ENCODE results near the gene HES1.

HES1 gene

GRCh38 chr3:194112120-194113106, 23.5 kb upstream of the HES1 start:
- no peak overlapping the region for H3K4me3 ChIP-seq (ENCODE audit: low read depth in 1 of 2, low read length in 2 of 2)
- H3K4me1 ChIP-seq (ENCODE audit: control insufficient read depth in 1 of 2, insufficient read depth in 2 of 2, low read length in 2 of 2), result peaks cover 23 to 24% of the 10 kb centered on the region in 2 donors
- no peak overlapping the region for H3K27ac ChIP-seq (ENCODE audit: low read depth, low read length)
- H3K9me3 ChIP-seq (ENCODE audit: control insufficient read depth in 1 of 2, low read length in 2 of 2), result no peaks in the 10 kb centered on the region
- no peaks in the 10 kb centered on the region for H3K27me3 ChIP-seq (ENCODE audit: control insufficient read depth in 1 of 2, insufficient read depth in 2 of 2, low read length in 2 of 2)
- H3K9ac ChIP-seq (ENCODE audit: low read depth in 1 of 2, low read length in 2 of 2), result no peak overlapping the region
- H3K36me3 ChIP-seq (ENCODE audit: control insufficient read depth in 1 of 2, insufficient read depth in 2 of 2, low read length in 2 of 2), result no peaks in the 10 kb centered on the region

GRCh38 chr3:194114123-194114522, 21.8 kb upstream of the HES1 start:
- H3K9ac ChIP-seq (ENCODE audit: low read depth in 1 of 2, low read length in 2 of 2), result no peak overlapping the region

GRCh38 chr3:194117104-194117845, 18.7 kb upstream of the HES1 start:
- Histone ChIP-seq H3K36me3 (ENCODE audit: control insufficient read depth in 1 of 2, insufficient read depth in 2 of 2, low read length in 2 of 2) (no peaks in the 10 kb centered on the region), H3K4me1 (ENCODE audit: control insufficient read depth in 1 of 2, insufficient read depth in 2 of 2, low read length in 2 of 2) (peaks cover 22 to 29% of the 10 kb centered on the region in 2 donors), H3K9me3 (ENCODE audit: control insufficient read depth in 1 of 2, low read length in 2 of 2) (no peaks in the 10 kb centered on the region), H3K4me3 (ENCODE audit: low read depth in 1 of 2, low read length in 2 of 2) (no peak overlapping the region), H3K9ac (ENCODE audit: low read depth in 1 of 2, low read length in 2 of 2) (no peak overlapping the region), H3K27me3 (ENCODE audit: control insufficient read depth in 1 of 2, insufficient read depth in 2 of 2, low read length in 2 of 2) (no peaks in the 10 kb centered on the region), H3K27ac (ENCODE audit: low read depth, low read length) (no peak overlapping the region)

More at GRCh38 chr3:194114123-194114522, 21.8 kb upstream of the HES1 start:
- no peak overlapping the region for H3K4me3 ChIP-seq (ENCODE audit: low read depth in 1 of 2, low read length in 2 of 2)
- H3K4me1 ChIP-seq (ENCODE audit: control insufficient read depth in 1 of 2, insufficient read depth in 2 of 2, low read length in 2 of 2), result peaks cover 24 to 28% of the 10 kb centered on the region in 2 donors
- no peaks in the 10 kb centered on the region for H3K36me3 ChIP-seq (ENCODE audit: control insufficient read depth in 1 of 2, insufficient read depth in 2 of 2, low read length in 2 of 2)
- H3K27ac ChIP-seq (ENCODE audit: low read depth, low read length), result no peak overlapping the region
- no peaks in the 10 kb centered on the region for H3K27me3 ChIP-seq (ENCODE audit: control insufficient read depth in 1 of 2, insufficient read depth in 2 of 2, low read length in 2 of 2)
- H3K9me3 ChIP-seq (ENCODE audit: control insufficient read depth in 1 of 2, low read length in 2 of 2), result no peaks in the 10 kb centered on the region

GRCh38 chr3:194118920-194119319, 17.0 kb upstream of the HES1 start:
- Histone ChIP-seq H3K27me3 (ENCODE audit: control insufficient read depth in 1 of 2, insufficient read depth in 2 of 2, low read length in 2 of 2) (no peaks in the 10 kb centered on the region), H3K27ac (ENCODE audit: low read depth, low read length) (no peak overlapping the region), H3K4me1 (ENCODE audit: control insufficient read depth in 1 of 2, insufficient read depth in 2 of 2, low read length in 2 of 2) (peaks cover 26 to 38% of the 10 kb centered on the region in 2 donors), H3K36me3 (ENCODE audit: control insufficient read depth in 1 of 2, insufficient read depth in 2 of 2, low read length in 2 of 2) (no peaks in the 10 kb centered on the region), H3K9ac (ENCODE audit: low read depth in 1 of 2, low read length in 2 of 2) (no peak overlapping the region), H3K4me3 (ENCODE audit: low read depth in 1 of 2, low read length in 2 of 2) (no peak overlapping the region), H3K9me3 (ENCODE audit: control insufficient read depth in 1 of 2, low read length in 2 of 2) (no peaks in the 10 kb centered on the region)

GRCh38 chr3:194119831-194120590, 15.9 kb upstream of the HES1 start:
- H3K36me3 ChIP-seq (ENCODE audit: control insufficient read depth in 1 of 2, insufficient read depth in 2 of 2, low read length in 2 of 2), result no peaks in the 10 kb centered on the region
- H3K9ac ChIP-seq (ENCODE audit: low read depth in 1 of 2, low read length in 2 of 2), result no peak overlapping the region
- no peaks in the 10 kb centered on the region for H3K27me3 ChIP-seq (ENCODE audit: control insufficient read depth in 1 of 2, insufficient read depth in 2 of 2, low read length in 2 of 2)
- peaks cover 32 to 43% of the 10 kb centered on the region in 2 donors for H3K4me1 ChIP-seq (ENCODE audit: control insufficient read depth in 1 of 2, insufficient read depth in 2 of 2, low read length in 2 of 2)
- H3K27ac ChIP-seq (ENCODE audit: low read depth, low read length), result no peak overlapping the region
- no peak overlapping the region for H3K4me3 ChIP-seq (ENCODE audit: low read depth in 1 of 2, low read length in 2 of 2)
- no peaks in the 10 kb centered on the region for H3K9me3 ChIP-seq (ENCODE audit: control insufficient read depth in 1 of 2, low read length in 2 of 2)

GRCh38 chr3:194120789-194121770, 14.9 kb upstream of the HES1 start:
- Histone ChIP-seq H3K27me3 (ENCODE audit: control insufficient read depth in 1 of 2, insufficient read depth in 2 of 2, low read length in 2 of 2) (no peaks in the 10 kb centered on the region), H3K9ac (ENCODE audit: low read depth in 1 of 2, low read length in 2 of 2) (no peak overlapping the region), H3K4me1 (ENCODE audit: control insufficient read depth in 1 of 2, insufficient read depth in 2 of 2, low read length in 2 of 2) (peaks cover 40 to 51% of the 10 kb centered on the region in 2 donors), H3K27ac (ENCODE audit: low read depth, low read length) (no peak overlapping the region), H3K36me3 (ENCODE audit: control insufficient read depth in 1 of 2, insufficient read depth in 2 of 2, low read length in 2 of 2) (no peaks in the 10 kb centered on the region), H3K4me3 (ENCODE audit: low read depth in 1 of 2, low read length in 2 of 2) (no peak overlapping the region), H3K9me3 (ENCODE audit: control insufficient read depth in 1 of 2, low read length in 2 of 2) (no peaks in the 10 kb centered on the region)

- no peaks in the 10 kb centered on the region for H3K9me3 ChIP-seq (ENCODE audit: control insufficient read depth in 1 of 2, low read length in 2 of 2)
Observed at GRCh38 chr3:194121891-194122631, 13.9 kb upstream of the HES1 start.

GRCh38 chr3:194123726-194124125, 12.2 kb upstream of the HES1 start:
- Histone ChIP-seq H3K9ac (ENCODE audit: low read depth in 1 of 2, low read length in 2 of 2) (peak overlapping the region; percentile 9 to 21), H3K4me3 (ENCODE audit: low read depth in 1 of 2, low read length in 2 of 2) (peak overlapping the region in 1 of 2 donors; percentile 20), H3K9me3 (ENCODE audit: control insufficient read depth in 1 of 2, low read length in 2 of 2) (no peaks in the 10 kb centered on the region), H3K4me1 (ENCODE audit: control insufficient read depth in 1 of 2, insufficient read depth in 2 of 2, low read length in 2 of 2) (peaks cover 26 to 40% of the 10 kb centered on the region in 2 donors), H3K27me3 (ENCODE audit: control insufficient read depth in 1 of 2, insufficient read depth in 2 of 2, low read length in 2 of 2) (no peaks in the 10 kb centered on the region), H3K27ac (ENCODE audit: low read depth, low read length) (no peak overlapping the region), H3K36me3 (ENCODE audit: control insufficient read depth in 1 of 2, insufficient read depth in 2 of 2, low read length in 2 of 2) (no peaks in the 10 kb centered on the region)

More at GRCh38 chr3:194121891-194122631, 13.9 kb upstream of the HES1 start:
- H3K36me3 ChIP-seq (ENCODE audit: control insufficient read depth in 1 of 2, insufficient read depth in 2 of 2, low read length in 2 of 2), result no peaks in the 10 kb centered on the region
- no peaks in the 10 kb centered on the region for H3K27me3 ChIP-seq (ENCODE audit: control insufficient read depth in 1 of 2, insufficient read depth in 2 of 2, low read length in 2 of 2)
- peak overlapping the region in 1 of 2 donors; percentile 2 for H3K4me3 ChIP-seq (ENCODE audit: low read depth in 1 of 2, low read length in 2 of 2)
- peaks cover 34 to 46% of the 10 kb centered on the region in 2 donors for H3K4me1 ChIP-seq (ENCODE audit: control insufficient read depth in 1 of 2, insufficient read depth in 2 of 2, low read length in 2 of 2)
- no peak overlapping the region for H3K27ac ChIP-seq (ENCODE audit: low read depth, low read length)
- H3K9ac ChIP-seq (ENCODE audit: low read depth in 1 of 2, low read length in 2 of 2), result no peak overlapping the region
